RWPE1 (cell line): ENCODE data around the gene TMEM86B.
A peak's percentile ranks its signal among the peaks of the same experiment; 100 is the strongest.

Experiments used
- CTCF ChIA-PET: fragments of 350-600 bp; sonication (Branson Sonifier 250); formaldehyde crosslinking; extraction: SDS; loops from one replicate; lab custom pipeline; 2021; lab: Yijun Ruan, JAX
- POLR2A ChIA-PET: fragments of 400-600 bp; formaldehyde crosslinking; extraction: SDS; loops from one replicate; lab custom pipeline; 2020; ENCODE audit warnings: antibody characterized with exemption; ENCODE audit not compliant: low non-redundant PET; lab: Yijun Ruan, JAX
- DNase-seq: peaks from one replicate; pipeline ENCODE4 v3.0.0; 2012; ENCODE audit warnings: low spot score
- H3K27ac ChIP-seq: fragments of 450-650 bp; 2 replicates; pipeline ENCODE4 v1.5.1; 2017
- TF ChIP-seq, protein P1 (sequence below): fragments of 450-650 bp; conservative IDR thresholded peaks from 2 replicates; pipeline ENCODE4 v1.5.1; 2017; ENCODE audit warnings: low read depth, mild to moderate bottlenecking

TMEM86B gene

GRCh38 chr19:55265173-55265572, 36.6 kb upstream of the TMEM86B start:
- no peak for DNase-seq
- no peak overlapping the region for H3K27ac ChIP-seq
- ChIA-PET CTCF (no interaction called here), POLR2A (no interaction called here)
- TF ChIP-seq, protein P1, sequence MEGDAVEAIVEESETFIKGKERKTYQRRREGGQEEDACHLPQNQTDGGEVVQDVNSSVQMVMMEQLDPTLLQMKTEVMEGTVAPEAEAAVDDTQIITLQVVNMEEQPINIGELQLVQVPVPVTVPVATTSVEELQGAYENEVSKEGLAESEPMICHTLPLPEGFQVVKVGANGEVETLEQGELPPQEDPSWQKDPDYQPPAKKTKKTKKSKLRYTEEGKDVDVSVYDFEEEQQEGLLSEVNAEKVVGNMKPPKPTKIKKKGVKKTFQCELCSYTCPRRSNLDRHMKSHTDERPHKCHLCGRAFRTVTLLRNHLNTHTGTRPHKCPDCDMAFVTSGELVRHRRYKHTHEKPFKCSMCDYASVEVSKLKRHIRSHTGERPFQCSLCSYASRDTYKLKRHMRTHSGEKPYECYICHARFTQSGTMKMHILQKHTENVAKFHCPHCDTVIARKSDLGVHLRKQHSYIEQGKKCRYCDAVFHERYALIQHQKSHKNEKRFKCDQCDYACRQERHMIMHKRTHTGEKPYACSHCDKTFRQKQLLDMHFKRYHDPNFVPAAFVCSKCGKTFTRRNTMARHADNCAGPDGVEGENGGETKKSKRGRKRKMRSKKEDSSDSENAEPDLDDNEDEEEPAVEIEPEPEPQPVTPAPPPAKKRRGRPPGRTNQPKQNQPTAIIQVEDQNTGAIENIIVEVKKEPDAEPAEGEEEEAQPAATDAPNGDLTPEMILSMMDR, result no peak

DNA sequence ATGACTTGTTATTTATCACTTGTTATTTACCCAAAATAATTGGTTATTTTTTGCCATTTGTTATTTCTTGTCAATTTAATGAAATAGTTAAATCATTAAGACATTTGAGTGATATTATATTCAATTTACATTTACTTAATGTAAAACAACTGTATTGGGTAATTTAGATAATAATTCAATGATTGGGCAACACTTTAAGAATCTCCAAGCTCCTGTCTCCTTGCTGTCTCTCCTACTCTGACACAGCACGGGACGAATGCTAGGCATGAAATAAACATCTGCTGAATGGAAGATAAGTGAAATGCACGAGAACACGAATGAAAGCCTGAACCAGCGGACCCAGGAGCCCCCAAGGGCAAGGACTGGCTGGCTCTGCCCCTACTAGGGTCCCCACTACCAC, 36.0 kb upstream of the TMEM86B start:
- TF ChIP-seq, protein P1, result no peak
- DNase-seq, result no peak
- CTCF ChIA-PET, result no interaction called here
- POLR2A ChIA-PET, result no interaction called here
- no peak overlapping the region for H3K27ac ChIP-seq

- DNase-seq, result no peak
- peak overlapping the region; percentile 14; the same call in 1 of the 2 replicates for H3K27ac ChIP-seq
- CTCF ChIA-PET, result no interaction called here
- POLR2A ChIA-PET, result no interaction called here
- TF ChIP-seq, protein P1, result no peak
These were observed 33.8 kb upstream of the TMEM86B start for GRCh38 chr19:55262359-55262758.

GRCh38 chr19:55261671-55262126, 33.1 kb upstream of the TMEM86B start:
- H3K27ac ChIP-seq, result peak overlapping the region; percentile 99
- CTCF ChIA-PET, result interaction anchor here (0.6 to 0.9 kb wide), 2 partner anchors 102 to 122 kb away, joined by 3 read pairs; partner anchors contain the start of gene TMEM238
- POLR2A ChIA-PET, result no interaction called here
- no peak for DNase-seq
- TF ChIP-seq, protein P1, result no peak

DNA sequence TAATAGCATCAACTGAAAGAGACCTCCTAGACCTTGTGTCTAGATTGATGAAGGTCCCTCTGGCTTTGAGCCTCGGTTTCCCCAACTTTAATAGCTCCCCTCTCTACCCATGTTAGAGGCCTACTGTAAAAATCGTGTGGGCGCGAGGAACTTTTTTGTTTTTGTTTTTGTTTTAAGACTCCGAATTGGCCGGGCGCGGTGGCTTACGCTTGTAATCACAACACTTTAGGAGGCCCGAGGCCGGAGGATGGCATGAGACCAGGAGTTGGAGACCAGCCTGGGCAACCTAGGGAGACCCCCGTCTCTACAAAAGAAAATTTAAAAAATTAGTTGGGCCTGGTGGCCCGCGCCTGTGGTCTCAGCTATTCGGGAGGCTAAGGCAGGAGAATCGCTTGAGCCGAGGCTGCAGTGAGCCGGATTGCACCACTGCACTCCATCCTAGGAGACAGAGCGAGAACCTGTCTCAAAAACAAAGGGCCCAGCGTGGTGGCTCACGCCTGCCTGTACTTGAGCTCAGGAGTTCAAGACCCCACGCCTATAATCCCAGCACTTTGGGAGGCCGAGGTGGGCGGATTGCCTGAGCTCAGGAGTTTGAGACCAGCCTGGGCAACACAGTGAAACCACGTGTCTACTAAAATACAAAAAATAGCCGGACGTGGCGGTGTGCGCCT, 31.1 kb upstream of the TMEM86B start:
- POLR2A ChIA-PET, result interaction anchor here (0.6 to 1.3 kb wide), 4 partner anchors 12 to 155 kb away, joined by 3 to 5 read pairs (median 3); partner anchors contain the start of gene HSPBP1
- no peak for DNase-seq
- CTCF ChIA-PET, result no interaction called here
- TF ChIP-seq, protein P1, result no peak
- peak overlapping the region; percentile 99 for H3K27ac ChIP-seq

GRCh38 chr19:55258828-55259539, 30.4 kb upstream of the TMEM86B start, which contains the start of gene PPP6R1:
TSS of gene PPP6R1 (minus strand) at chr19:55259017. CDS start at chr19:55247103, 11,914 bp downstream.
- TF ChIP-seq, protein P1, result no peak
- DNase-seq, result peak; percentile 99
- CTCF ChIA-PET, result no interaction called here
- POLR2A ChIA-PET, result interaction anchor here (0.6 to 1.3 kb wide), 6 partner anchors 11 to 154 kb away, joined by 3 to 5 read pairs (median 3); partner anchors contain the start of gene HSPBP1
- peak within 1 kb of the TSS; percentile 99 for H3K27ac ChIP-seq
